DND-41 (cell line): Measurements from ENCODE around the gene PLEKHA3.

ENCODE experiments used
- ATAC-seq: fragments of 200-7000 bp; cut with Tn5 transposase; 3 replicates; pipeline ENCODE4 v1.9.1; 2021; ENCODE audit warnings: low read depth; ENCODE audit not compliant: insufficient read depth
- DNase-seq: peaks from one replicate; pipeline ENCODE4 v3.0.0-alpha.2; 2020
- H2AFZ ChIP-seq: 2 replicates; pipeline ENCODE4 v1.6.0; 2012; ENCODE audit warnings: low read depth, low read length
- H3K27ac ChIP-seq: 2 replicates; pipeline ENCODE4 v1.5.1; 2012; ENCODE audit warnings: low read length, inconsistent platforms
- H3K27me3 ChIP-seq: fragments of 200-600 bp; sonication (generic); 2 replicates; pipeline ENCODE4 v1.6.0; 2012; ENCODE audit warnings: low read length, mild to moderate bottlenecking, inconsistent platforms; ENCODE audit not compliant: insufficient read depth, poor library complexity
- H3K36me3 ChIP-seq: 2 replicates; pipeline ENCODE4 v1.5.1; 2012; ENCODE audit warnings: low read length, inconsistent platforms; ENCODE audit not compliant: insufficient read depth
- H3K4me1 ChIP-seq: 2 replicates; pipeline ENCODE4 v1.5.1; 2012; ENCODE audit warnings: mild to moderate bottlenecking, low read length; ENCODE audit not compliant: insufficient read depth
- H3K4me2 ChIP-seq: 2 replicates; pipeline ENCODE4 v1.6.0; 2012; ENCODE audit warnings: mild to moderate bottlenecking, moderate library complexity, low read length, inconsistent platforms; ENCODE audit not compliant: insufficient read depth
- H3K4me3 ChIP-seq, 2 experiments: fragments of 200-600 bp in 1 of 2; shearing (Covaris generic) in 1 of 2; 2 replicates each; pipeline ENCODE4 v1.5.1; 2012 to 2016; ENCODE audit warnings: inconsistent platforms in 2 of 2, low read length in 2 of 2, mild to moderate bottlenecking in 2 of 2, low read depth in 1 of 2, moderate library complexity in 1 of 2
- H3K79me2 ChIP-seq: 2 replicates; pipeline ENCODE4 v1.6.0; 2012; ENCODE audit warnings: low read length, inconsistent platforms; ENCODE audit not compliant: insufficient read depth
- H3K9ac ChIP-seq: 2 replicates; pipeline ENCODE4 v1.6.0; 2012; ENCODE audit warnings: low read depth, mild to moderate bottlenecking, inconsistent platforms, low read length, moderate library complexity
- H3K9me3 ChIP-seq: 2 replicates; pipeline ENCODE4 v1.5.1; 2012; ENCODE audit warnings: low read length, moderate library complexity, mild to moderate bottlenecking, inconsistent platforms; ENCODE audit not compliant: insufficient read depth, severe bottlenecking
- H4K20me1 ChIP-seq: 2 replicates; pipeline ENCODE4 v1.6.0; 2012; ENCODE audit warnings: low read length; ENCODE audit not compliant: insufficient read depth
- EZH2 ChIP-seq: IDR thresholded peaks from 3 replicates; pipeline ENCODE4 v1.6.1; 2012; ENCODE audit warnings: borderline replicate concordance, low read depth, mild to moderate bottlenecking, moderate library complexity, low read length, inconsistent platforms; ENCODE audit not compliant: severe bottlenecking
- TF ChIP-seq, protein P1 (sequence below): IDR thresholded peaks from 2 replicates; pipeline ENCODE4 v1.5.1; 2012; ENCODE audit warnings: borderline replicate concordance, low read length, moderate library complexity, mild to moderate bottlenecking; ENCODE audit not compliant: poor library complexity, severe bottlenecking; ENCODE audit errors: extremely low read depth

The PLEKHA3 gene

DNA sequence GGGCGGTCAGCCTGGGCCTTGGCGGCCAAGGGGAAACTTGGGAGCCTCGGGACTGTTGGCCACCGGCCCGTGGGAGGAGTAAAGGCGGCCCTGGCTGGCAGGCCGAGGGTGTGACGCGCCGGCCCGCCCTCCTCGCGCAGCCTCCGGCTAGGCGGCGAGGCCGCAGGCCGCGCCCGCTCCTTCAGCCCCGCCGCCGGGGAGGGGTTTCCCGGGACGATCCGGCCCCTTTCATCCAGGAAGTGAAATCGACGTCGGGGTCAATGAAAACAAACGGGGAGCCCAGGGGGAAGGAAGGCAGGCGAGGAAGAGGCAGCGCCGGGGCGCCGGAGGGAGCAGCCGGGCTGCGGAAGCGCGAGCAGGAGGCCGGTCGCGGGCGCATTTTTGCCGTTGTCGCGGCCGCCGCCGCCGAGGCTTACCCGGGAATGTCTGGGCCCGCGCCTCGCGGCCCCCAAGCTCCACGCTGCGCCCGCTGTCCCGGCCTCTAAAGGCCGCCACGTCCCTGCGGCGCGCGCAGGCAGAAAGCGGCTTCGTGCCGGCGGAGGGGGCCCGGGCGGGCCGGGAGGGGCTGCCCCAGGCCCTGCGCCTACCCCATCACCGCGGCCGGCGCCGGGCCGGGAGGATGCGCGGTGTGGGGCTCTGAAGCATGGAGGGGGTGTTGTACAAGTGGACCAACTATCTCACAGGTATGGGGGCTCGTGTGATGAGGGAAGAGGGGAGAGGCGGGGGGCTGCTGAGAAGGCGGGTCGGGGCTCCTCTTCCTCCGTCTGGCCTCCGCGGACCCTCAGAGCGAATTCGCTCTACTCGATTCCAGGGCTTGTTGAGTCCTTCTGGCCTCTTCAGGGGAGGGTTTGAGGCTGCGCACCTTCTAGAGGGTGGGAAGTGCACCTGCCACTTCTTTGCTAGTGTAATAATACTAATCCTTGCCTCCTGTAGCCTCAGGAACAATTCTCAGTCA is at the start of gene PLEKHA3:
Gene PLEKHA3 (plus strand): TSS at position 231 of the 955 bp plus-strand sequence. CDS start 413 bp downstream, at position 644.
- TF ChIP-seq, protein P1, sequence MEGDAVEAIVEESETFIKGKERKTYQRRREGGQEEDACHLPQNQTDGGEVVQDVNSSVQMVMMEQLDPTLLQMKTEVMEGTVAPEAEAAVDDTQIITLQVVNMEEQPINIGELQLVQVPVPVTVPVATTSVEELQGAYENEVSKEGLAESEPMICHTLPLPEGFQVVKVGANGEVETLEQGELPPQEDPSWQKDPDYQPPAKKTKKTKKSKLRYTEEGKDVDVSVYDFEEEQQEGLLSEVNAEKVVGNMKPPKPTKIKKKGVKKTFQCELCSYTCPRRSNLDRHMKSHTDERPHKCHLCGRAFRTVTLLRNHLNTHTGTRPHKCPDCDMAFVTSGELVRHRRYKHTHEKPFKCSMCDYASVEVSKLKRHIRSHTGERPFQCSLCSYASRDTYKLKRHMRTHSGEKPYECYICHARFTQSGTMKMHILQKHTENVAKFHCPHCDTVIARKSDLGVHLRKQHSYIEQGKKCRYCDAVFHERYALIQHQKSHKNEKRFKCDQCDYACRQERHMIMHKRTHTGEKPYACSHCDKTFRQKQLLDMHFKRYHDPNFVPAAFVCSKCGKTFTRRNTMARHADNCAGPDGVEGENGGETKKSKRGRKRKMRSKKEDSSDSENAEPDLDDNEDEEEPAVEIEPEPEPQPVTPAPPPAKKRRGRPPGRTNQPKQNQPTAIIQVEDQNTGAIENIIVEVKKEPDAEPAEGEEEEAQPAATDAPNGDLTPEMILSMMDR, result peak; percentile 10
- TF ChIP-seq EZH2, result no peak
- Histone ChIP-seq H3K4me3 (peak within 1 kb of the TSS; percentile 65 to 88), H3K36me3 (peaks cover 4% of the 10 kb centered on the region), H4K20me1 (peaks cover 10% of the 10 kb centered on the region; the same call in 1 of the 2 replicates), H3K4me1 (peaks cover 69% of the 10 kb centered on the region), H3K9me3 (no peaks in the 10 kb centered on the region), H3K27ac (peak within 1 kb of the TSS; percentile 95), H3K9ac (peak within 1 kb of the TSS; percentile 78), H3K4me2 (peak within 1 kb of the TSS; percentile 69), H2AFZ (peak within 1 kb of the TSS; percentile 96), H3K79me2 (peaks cover 76% of the 10 kb centered on the region), H3K27me3 (no peaks in the 10 kb centered on the region)
- DNase-seq (peak; percentile 83), ATAC-seq (peak; percentile 71)

DNA sequence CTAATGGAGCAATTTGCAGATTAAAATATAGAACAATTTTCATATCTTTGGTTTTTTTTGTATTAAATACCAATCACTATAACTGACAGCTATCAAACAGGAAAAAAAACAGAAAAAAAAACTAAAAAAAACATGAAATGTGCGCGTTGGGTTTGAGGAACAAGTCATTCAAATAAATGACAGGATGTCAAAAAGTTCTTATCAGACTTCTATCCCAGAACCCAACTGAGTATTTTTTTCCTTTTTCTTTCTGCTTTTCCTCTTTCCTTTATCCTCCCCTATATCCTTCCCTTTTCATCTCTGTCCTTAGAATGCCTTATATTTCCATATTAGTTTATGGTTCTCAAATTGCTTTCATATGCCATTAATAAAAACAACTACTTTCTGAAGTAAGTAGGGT is 43.6 kb upstream of the PLEKHA3 start:
- no peak overlapping the region for H2AFZ ChIP-seq
- ATAC-seq (no peak), DNase-seq (no peak)
- H3K36me3 ChIP-seq, result peaks cover 95% of the 10 kb centered on the region
- no peak for TF ChIP-seq EZH2
- TF ChIP-seq, protein P1, result no peak
- H3K9ac ChIP-seq, result no peak overlapping the region
- no peak overlapping the region for H3K4me2 ChIP-seq
- no peaks in the 10 kb centered on the region for H3K4me1 ChIP-seq
- H4K20me1 ChIP-seq, result no peaks in the 10 kb centered on the region
- peaks cover 2% of the 10 kb centered on the region; the same call in 1 of the 2 replicates for H3K79me2 ChIP-seq
- H3K4me3 ChIP-seq, result no peak overlapping the region
- H3K27ac ChIP-seq, result no peak overlapping the region
- no peaks in the 10 kb centered on the region for H3K9me3 ChIP-seq
- no peaks in the 10 kb centered on the region for H3K27me3 ChIP-seq

DNA sequence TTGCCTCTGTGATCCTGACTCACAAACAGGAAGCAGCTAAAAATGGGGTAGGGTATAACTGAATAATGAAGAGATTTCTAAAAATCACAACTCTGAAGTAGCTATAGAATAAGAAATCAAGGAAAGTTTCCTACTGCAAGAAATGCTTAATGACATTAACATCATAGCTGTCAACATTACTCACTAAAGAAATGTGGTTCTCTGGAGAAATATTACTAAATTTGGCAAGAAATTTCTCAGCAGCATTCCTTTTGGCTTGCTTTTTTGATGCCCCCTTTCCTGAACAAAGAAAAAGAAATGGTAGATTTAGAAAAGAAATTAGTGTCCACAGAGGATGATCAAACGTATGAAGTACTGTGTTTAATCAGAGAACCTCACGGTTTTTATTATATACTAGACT is 38.8 kb upstream of the PLEKHA3 start:
- Histone ChIP-seq H3K27me3 (no peaks in the 10 kb centered on the region), H3K4me1 (no peaks in the 10 kb centered on the region), H4K20me1 (peaks cover 3% of the 10 kb centered on the region; the same call in 1 of the 2 replicates), H3K9me3 (no peaks in the 10 kb centered on the region), H3K4me2 (no peak overlapping the region), H3K9ac (no peak overlapping the region), H3K36me3 (peaks cover 94% of the 10 kb centered on the region), H2AFZ (no peak overlapping the region), H3K27ac (no peak overlapping the region), H3K4me3 (no peak overlapping the region), H3K79me2 (peaks cover 17% of the 10 kb centered on the region)
- no peak for DNase-seq
- TF ChIP-seq, protein P1, result no peak
- no peak for TF ChIP-seq EZH2
- no peak for ATAC-seq
